GM12875 (cell line): ENCODE measurements around the gene MYO9A.

Source experiments
- H3K4me3 ChIP-seq: one replicate; pipeline ENCODE4 v1.5.1; 2011; ENCODE audit warnings: low read depth, low read length, control low read depth
- TF ChIP-seq, protein P1 (sequence below): IDR thresholded peaks from 2 replicates; pipeline ENCODE4 v1.5.1; 2011; ENCODE audit warnings: low read depth, mild to moderate bottlenecking, control low read depth, inconsistent platforms, low read length, moderate library complexity, borderline replicate concordance; ENCODE audit not compliant: insufficient read depth

MYO9A gene

DNA sequence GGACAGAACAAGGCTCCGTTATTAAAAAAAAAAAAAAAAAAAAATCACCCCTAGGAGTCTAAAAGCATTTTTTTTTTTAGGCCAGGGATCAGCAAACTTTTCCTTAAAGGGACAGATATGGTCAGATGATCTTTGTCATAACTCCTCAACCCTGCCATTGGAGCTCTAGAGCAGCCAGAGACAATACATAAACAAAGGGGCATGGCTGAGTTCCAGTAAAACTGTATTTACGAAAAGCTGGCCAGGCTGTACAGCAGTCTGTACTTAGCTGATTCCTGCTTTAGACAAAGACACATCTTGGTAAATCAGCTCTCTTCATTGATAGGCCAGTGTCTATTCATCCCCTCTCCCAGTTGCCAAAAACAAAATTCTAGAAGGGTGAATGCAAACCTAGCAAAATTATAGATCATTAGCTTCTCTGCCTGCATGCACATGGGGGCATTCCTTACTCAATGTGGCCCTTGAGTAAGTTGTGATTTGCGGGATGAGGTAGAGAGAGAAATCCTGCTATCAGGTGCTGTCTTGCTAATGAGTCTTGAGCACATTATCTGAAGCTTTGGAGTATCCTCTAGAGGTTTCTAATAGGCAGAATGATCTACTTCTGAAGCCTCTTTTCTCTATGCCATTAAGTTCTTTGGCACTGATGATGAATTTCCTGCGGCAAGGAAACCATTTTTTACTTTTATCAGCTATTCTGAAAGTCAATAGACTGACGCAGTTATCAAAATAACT lies 35.5 kb upstream of the MYO9A start:
- TF ChIP-seq, protein P1, sequence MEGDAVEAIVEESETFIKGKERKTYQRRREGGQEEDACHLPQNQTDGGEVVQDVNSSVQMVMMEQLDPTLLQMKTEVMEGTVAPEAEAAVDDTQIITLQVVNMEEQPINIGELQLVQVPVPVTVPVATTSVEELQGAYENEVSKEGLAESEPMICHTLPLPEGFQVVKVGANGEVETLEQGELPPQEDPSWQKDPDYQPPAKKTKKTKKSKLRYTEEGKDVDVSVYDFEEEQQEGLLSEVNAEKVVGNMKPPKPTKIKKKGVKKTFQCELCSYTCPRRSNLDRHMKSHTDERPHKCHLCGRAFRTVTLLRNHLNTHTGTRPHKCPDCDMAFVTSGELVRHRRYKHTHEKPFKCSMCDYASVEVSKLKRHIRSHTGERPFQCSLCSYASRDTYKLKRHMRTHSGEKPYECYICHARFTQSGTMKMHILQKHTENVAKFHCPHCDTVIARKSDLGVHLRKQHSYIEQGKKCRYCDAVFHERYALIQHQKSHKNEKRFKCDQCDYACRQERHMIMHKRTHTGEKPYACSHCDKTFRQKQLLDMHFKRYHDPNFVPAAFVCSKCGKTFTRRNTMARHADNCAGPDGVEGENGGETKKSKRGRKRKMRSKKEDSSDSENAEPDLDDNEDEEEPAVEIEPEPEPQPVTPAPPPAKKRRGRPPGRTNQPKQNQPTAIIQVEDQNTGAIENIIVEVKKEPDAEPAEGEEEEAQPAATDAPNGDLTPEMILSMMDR, result no peak
- no peak overlapping the region for H3K4me3 ChIP-seq

DNA sequence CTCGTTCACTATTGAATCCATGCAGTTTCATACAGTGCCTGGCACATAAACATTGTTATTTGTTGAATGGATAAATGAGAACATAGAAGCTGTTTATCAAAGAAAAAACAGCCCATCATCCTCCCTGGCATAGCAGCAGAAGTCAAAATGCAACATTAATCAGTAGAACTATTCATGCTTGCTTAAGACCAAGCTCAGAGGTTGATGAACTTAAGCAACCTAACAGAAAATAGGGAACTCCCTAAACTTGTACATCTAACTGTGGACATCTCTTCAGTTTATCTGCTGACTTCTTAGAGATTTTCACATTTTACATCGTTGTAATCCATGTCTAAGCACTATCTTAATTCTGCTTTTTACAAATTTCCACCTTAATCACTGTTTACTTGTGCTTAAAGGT lies 29.5 kb upstream of the MYO9A start:
- H3K4me3 ChIP-seq, result no peak overlapping the region
- TF ChIP-seq, protein P1, result no peak

DNA sequence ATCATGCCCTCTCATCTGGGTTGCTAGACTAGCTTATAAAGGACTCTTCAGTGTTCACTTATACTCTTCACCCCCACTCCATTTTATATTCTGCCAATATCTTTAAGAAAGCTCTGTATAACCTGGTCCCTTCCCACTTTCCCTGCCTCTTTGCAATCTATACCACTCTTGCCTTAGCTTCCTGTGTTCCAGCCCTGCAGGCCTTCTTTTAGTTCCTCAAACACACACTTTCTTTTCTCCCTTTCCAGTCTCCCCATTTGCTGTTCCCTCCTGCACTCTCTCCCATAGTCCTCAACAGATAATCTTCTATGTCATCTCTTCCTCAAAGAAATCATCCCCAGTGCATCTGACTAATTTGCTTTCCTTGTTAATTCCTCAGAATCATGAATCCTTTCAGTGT lies 29.0 kb upstream of the MYO9A start:
- no peak overlapping the region for H3K4me3 ChIP-seq
- TF ChIP-seq, protein P1, result no peak

DNA sequence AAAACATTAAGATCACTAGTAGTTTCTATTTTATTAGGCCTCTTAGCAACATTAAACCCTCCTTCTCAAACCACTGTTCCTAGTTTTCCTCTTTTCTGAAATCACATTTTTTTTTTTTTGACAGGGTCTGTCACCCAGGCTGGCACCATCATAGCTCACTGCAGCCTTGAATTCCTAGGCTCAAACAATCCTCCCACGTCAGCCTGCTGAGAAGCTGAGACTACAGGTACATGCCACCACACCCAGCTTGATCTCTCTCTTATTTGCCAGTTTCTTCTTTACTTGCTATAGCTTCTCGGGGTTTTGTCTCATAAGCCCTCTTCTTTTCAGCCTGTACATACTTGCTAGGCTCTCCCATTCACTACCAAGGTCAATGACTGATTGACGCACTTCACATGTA lies 28.3 kb upstream of the MYO9A start:
- no peak overlapping the region for H3K4me3 ChIP-seq
- TF ChIP-seq, protein P1, result no peak

DNA sequence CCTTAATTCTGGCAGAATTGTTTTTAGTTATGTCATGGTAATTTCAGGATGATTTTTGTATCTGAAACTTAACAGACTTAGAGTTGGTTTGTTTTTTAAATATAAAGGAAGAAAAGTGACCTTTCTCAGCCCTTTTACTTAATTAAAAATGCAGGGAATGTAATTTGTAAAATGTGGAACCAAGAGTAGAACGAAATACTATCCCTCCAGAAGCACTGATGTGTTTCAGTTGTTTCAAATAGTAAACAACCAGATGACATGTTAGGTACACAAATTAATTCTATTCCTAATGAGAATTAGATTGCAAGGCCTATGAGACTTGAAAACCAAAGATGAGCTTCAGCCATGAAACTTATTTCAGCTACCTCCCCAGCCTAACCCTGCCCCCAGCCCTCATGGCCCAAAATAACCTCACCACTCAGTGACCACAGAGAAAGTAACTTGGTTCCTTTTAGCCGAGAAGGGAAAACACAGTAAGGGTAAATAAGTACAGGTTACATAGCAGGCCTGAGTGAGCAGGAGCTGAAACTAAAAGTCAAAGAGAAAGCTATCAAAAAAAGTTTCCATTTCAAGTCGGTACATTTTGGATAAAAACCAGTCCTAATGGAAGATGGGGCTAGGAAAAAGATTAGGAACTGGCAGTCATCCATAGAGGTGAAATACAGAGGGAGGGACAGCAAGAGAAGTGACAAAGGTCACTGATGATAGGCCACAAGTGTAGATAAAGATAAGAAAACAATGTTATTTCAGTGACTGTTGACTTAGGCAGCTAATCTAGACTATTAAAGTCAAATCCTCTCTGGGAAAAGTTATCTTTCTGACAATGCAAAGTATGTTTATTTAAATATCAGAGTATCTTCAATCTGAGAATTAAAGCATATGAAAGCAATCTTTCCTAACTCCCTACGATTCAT lies 23.5 kb upstream of the MYO9A start:
- no peak overlapping the region for H3K4me3 ChIP-seq
- TF ChIP-seq, protein P1, result no peak

DNA sequence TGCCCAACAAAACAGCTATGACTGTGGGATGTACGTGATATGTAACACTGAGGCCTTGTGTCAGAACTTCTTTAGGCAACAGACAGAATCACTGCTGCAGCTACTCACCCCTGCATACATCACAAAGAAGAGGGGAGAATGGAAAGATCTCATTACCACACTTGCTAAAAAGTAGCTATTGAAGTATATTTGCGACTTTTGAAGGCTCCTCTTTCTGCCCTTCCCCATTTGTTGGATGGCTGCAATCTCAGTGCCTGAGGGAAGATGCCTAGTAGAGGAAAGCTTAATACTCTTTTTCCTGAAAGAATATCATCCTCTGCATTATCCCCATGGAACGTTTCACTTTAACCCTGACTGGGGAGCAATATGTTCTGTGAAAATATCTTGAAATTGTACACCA lies 22.1 kb upstream of the MYO9A start:
- TF ChIP-seq, protein P1, result no peak
- H3K4me3 ChIP-seq, result no peak overlapping the region
